Spinal cord (tissue), 10 donors: ENCODE measurements around the gene QRICH1. TPM values are rescaled to one million over a fixed set of nuclear protein-coding genes. Genes with fewer than 3 reads are reported as not detected.
A peak's percentile ranks its signal among the peaks of the same experiment; 100 is the strongest.

Experiments
- DNase-seq, 6 donors: peaks; one replicate each; pipeline versions ENCODE4 v3.0.0 to v3.0.0-alpha.2; 2013 to 2015; ENCODE audit warnings: low spot score in 6 of 6, low read depth in 4 of 6
- H3K27ac ChIP-seq: one replicate; pipeline ENCODE4 v1.5.1; 2013; ENCODE audit warnings: low read depth, low read length, control low read depth
- H3K27me3 ChIP-seq: one replicate; pipeline ENCODE4 v1.6.1; 2013; ENCODE audit warnings: low read length; ENCODE audit not compliant: control insufficient read depth, insufficient read depth
- H3K36me3 ChIP-seq: one replicate; pipeline ENCODE4 v1.6.1; 2013; ENCODE audit warnings: low read length; ENCODE audit not compliant: control insufficient read depth, insufficient read depth
- H3K4me1 ChIP-seq: one replicate; pipeline ENCODE4 v1.6.1; 2013; ENCODE audit warnings: low read length; ENCODE audit not compliant: control insufficient read depth, insufficient read depth
- H3K4me3 ChIP-seq: one replicate; pipeline ENCODE4 v1.5.1; 2013; ENCODE audit warnings: low read depth, low read length, control low read depth
- H3K9me3 ChIP-seq: one replicate; pipeline ENCODE4 v1.6.1; 2013; ENCODE audit warnings: low read length; ENCODE audit not compliant: control insufficient read depth, insufficient read depth
- WGBS: methylation state at CpG from one replicate; pipeline ENCODE4 v1.1.5; 2013; ENCODE audit warnings: missing lambda C conversion rate; ENCODE audit not compliant: insufficient coverage; 5-methylcytosine and 5-hydroxymethylcytosine counted together
- polyA plus RNA-seq, 2 donors: library from polyadenylated mRNA; unstranded; fragments of 120-200 nt; gene quantifications; one replicate each; pipeline ENCODE4 v1.2.1, GENCODE V29; 2013; ENCODE audit not compliant: insufficient read length in 2 of 2
- small RNA-seq: library from RNA; depleted of rRNA; stranded (forward); fragments of <200 nt; gene quantifications from one replicate; pipeline ENCODE3, GENCODE V24; 2014; ENCODE audit warnings: low replicate concordance
- total RNA-seq, 2 donors: library from RNA; depleted of rRNA in 1 of 2; stranded (reverse); fragments of 120-200 nt in 1 of 2; fragments of >200 nt in 1 of 2; gene quantifications; one replicate each; pipeline versions ENCODE4 v1.2.3 to v1.2.4, GENCODE V29; 2013 to 2014
- donor health status: healthy.

The QRICH1 gene
- total and polyA plus RNA-seq, 4 donors = 62.9 to 104 (median 82.3) TPM

GRCh38 chr3:48980295-48980694 is 113.6 kb downstream of the QRICH1 start:
- no peak overlapping the region for H3K4me3 ChIP-seq
- H3K9me3 ChIP-seq = no peaks in the 10 kb centered on the region
- WGBS = 90% methylated on average over 3 of the region's 4 CpGs
- H3K4me1 ChIP-seq = no peaks in the 10 kb centered on the region
- no peak overlapping the region for H3K27ac ChIP-seq
- DNase-seq = no peak
- H3K27me3 ChIP-seq = no peaks in the 10 kb centered on the region
- peaks cover 74% of the 10 kb centered on the region for H3K36me3 ChIP-seq

Small RNA genes lying within 50 kb of the gene (small RNA-seq; reads per million reads assigned to genes)
- 4,204 reads per million, percentile 100 among the genes with 10 or more reads in this experiment for gene MIR191
- gene MIR425 = 88.8 reads per million, percentile 98 among the genes with 10 or more reads in this experiment
- not detected for gene RN7SL182P

Other genes with a start within 250 kb of the QRICH1 start
- 10 to 100 TPM; 29.2 to 40.3 TPM for gene PRKAR2A, start 246.2 kb downstream of the QRICH1 start, total RNA-seq
- gene PRKAR2A, start 246.2 kb downstream of the QRICH1 start, polyA plus RNA-seq = 10 to 100 TPM; 32.3 to 36.5 TPM
- gene SLC25A20, start 195.2 kb downstream of the QRICH1 start, total RNA-seq = 10 to 100 TPM; 21.1 to 21.6 TPM
- gene SLC25A20, start 195.2 kb downstream of the QRICH1 start, polyA plus RNA-seq = 10 to 100 TPM; 21.3 to 23.6 TPM
- gene ARIH2, start 175.2 kb downstream of the QRICH1 start, total RNA-seq = 10 to 100 TPM; 81.0 to 81.9 TPM
- gene ARIH2, start 175.2 kb downstream of the QRICH1 start, polyA plus RNA-seq = 10 to 100 TPM; 66.6 to 96.4 TPM
- gene P4HTM, start 103.8 kb downstream of the QRICH1 start, total RNA-seq = 10 to 100 TPM; 58.4 to 69.0 TPM
- 10 to 100 TPM; 70.7 to 82.7 TPM for gene P4HTM, start 103.8 kb downstream of the QRICH1 start, polyA plus RNA-seq
- 100 to 1,000 TPM in 1 of 2 donors, 10 to 100 TPM in 1; 81.7 to 152 TPM for gene WDR6, start 86.7 kb downstream of the QRICH1 start, total RNA-seq
- 100 to 1,000 TPM; 234 to 241 TPM for gene WDR6, start 86.7 kb downstream of the QRICH1 start, polyA plus RNA-seq
- 10 to 100 TPM; 35.7 to 51.3 TPM for gene DALRD3, start 75.5 kb downstream of the QRICH1 start, total RNA-seq
- gene DALRD3, start 75.5 kb downstream of the QRICH1 start, polyA plus RNA-seq = 10 to 100 TPM; 83.8 to 85.7 TPM
- gene NDUFAF3, start 72.0 kb downstream of the QRICH1 start, total RNA-seq = 10 to 100 TPM; 37.0 to 97.0 TPM
- 10 to 100 TPM; 69.0 to 79.9 TPM for gene NDUFAF3, start 72.0 kb downstream of the QRICH1 start, polyA plus RNA-seq
- gene IMPDH2, start 64.7 kb downstream of the QRICH1 start, total RNA-seq = 100 to 1,000 TPM; 143 to 215 TPM
- 100 to 1,000 TPM; 139 to 150 TPM for gene IMPDH2, start 64.7 kb downstream of the QRICH1 start, polyA plus RNA-seq
- 100 to 1,000 TPM; 122 to 187 TPM for gene QARS1, start 10.7 kb upstream of the QRICH1 start, total RNA-seq
- 100 to 1,000 TPM; 136 to 159 TPM for gene QARS1, start 10.7 kb upstream of the QRICH1 start, polyA plus RNA-seq
- 10 to 100 TPM; 32.5 to 45.0 TPM for gene USP19, start 26.8 kb upstream of the QRICH1 start, total RNA-seq
- 10 to 100 TPM; 46.9 to 54.4 TPM for gene USP19, start 26.8 kb upstream of the QRICH1 start, polyA plus RNA-seq
- gene LAMB2, start 39.0 kb upstream of the QRICH1 start, total RNA-seq = 100 to 1,000 TPM; 225 to 536 TPM
- gene LAMB2, start 39.0 kb upstream of the QRICH1 start, polyA plus RNA-seq = 100 to 1,000 TPM; 160 to 221 TPM
- 10 to 100 TPM in 1 of 2 donors, 1 to 10 TPM in 1; 9.7 to 23.1 TPM for gene CCDC71, start 72.3 kb upstream of the QRICH1 start, total RNA-seq
- gene CCDC71, start 72.3 kb upstream of the QRICH1 start, polyA plus RNA-seq = 10 to 100 TPM; 17.5 to 19.7 TPM
- gene KLHDC8B, start 77.5 kb upstream of the QRICH1 start, total RNA-seq = 10 to 100 TPM; 20.0 to 61.6 TPM
- 10 to 100 TPM; 34.7 to 38.7 TPM for gene KLHDC8B, start 77.5 kb upstream of the QRICH1 start, polyA plus RNA-seq
- 1 to 10 TPM; 4.5 to 6.1 TPM for gene C3orf62, start 183.2 kb upstream of the QRICH1 start, total RNA-seq
- 10 to 100 TPM; 12.6 to 19.5 TPM for gene C3orf62, start 183.2 kb upstream of the QRICH1 start, polyA plus RNA-seq
- 10 to 100 TPM; 30.9 to 34.0 TPM for gene USP4, start 246.0 kb upstream of the QRICH1 start, total RNA-seq
- 10 to 100 TPM; 63.4 to 80.1 TPM for gene USP4, start 246.0 kb upstream of the QRICH1 start, polyA plus RNA-seq